ENCODE data around the gene FLAD1. TPM values are rescaled to one million over a fixed set of nuclear protein-coding genes. Genes with fewer than 3 reads are reported as not detected.
A peak's percentile ranks its signal among the peaks of the same experiment; 100 is the strongest.

FLAD1 gene
- total RNA-seq, result 30.1 TPM
- long read RNA-seq, transcript FLAD1-203 (8 exons, 1,730 nt), result major isoform, 17 of 37 reads
- long read RNA-seq, partial matches to known transcripts, result 8 of 37 reads
- long read RNA-seq, other reads (novel, unspliced or antisense), result 7 of 37 reads

- peaks cover 20% of the 10 kb centered on the region for H3K36me3 ChIP-seq
- peak within 1 kb of the TSS; percentile 86 for H3K4me3 ChIP-seq
- peaks cover 24% of the 10 kb centered on the region for H3K4me1 ChIP-seq
- H3K9me3 ChIP-seq (replicated peaks), result no peaks in the 10 kb centered on the region
- H3K27ac ChIP-seq (replicated peaks), result peak within 1 kb of the TSS; percentile 83
- H3K27me3 ChIP-seq (ENCODE audit: low read depth), result no peaks in the 10 kb centered on the region
- peak; percentile 93 for DNase-seq
- no peak for TF ChIP-seq CTCF (IDR thresholded peaks at IDR 0.05; ENCODE audit: borderline replicate concordance)
- intact Hi-C loops (cut with micrococcal nuclease), result no loop called here
These were observed at the start of gene FLAD1 for GRCh38 chr1:154982897-154983648. FLAD1 (plus strand) TSS chr1:154983344; CDS start chr1:154983695, 351 bp downstream.

- no peaks in the 10 kb centered on the region for H3K9me3 ChIP-seq (replicated peaks)
- intact Hi-C loops (cut with micrococcal nuclease), result no loop called here
- H3K27me3 ChIP-seq (ENCODE audit: low read depth), result no peaks in the 10 kb centered on the region
- H3K4me1 ChIP-seq, result peaks cover 35% of the 10 kb centered on the region
- DNase-seq, result no peak
- no peak for TF ChIP-seq CTCF (IDR thresholded peaks at IDR 0.05; ENCODE audit: borderline replicate concordance)
- peaks cover 4% of the 10 kb centered on the region for H3K36me3 ChIP-seq
- no peak overlapping the region for H3K4me3 ChIP-seq
- H3K27ac ChIP-seq (replicated peaks), result no peak overlapping the region
These were observed 48.7 kb upstream of the FLAD1 start for GRCh38 chr1:154934358-154934948.

DNA sequence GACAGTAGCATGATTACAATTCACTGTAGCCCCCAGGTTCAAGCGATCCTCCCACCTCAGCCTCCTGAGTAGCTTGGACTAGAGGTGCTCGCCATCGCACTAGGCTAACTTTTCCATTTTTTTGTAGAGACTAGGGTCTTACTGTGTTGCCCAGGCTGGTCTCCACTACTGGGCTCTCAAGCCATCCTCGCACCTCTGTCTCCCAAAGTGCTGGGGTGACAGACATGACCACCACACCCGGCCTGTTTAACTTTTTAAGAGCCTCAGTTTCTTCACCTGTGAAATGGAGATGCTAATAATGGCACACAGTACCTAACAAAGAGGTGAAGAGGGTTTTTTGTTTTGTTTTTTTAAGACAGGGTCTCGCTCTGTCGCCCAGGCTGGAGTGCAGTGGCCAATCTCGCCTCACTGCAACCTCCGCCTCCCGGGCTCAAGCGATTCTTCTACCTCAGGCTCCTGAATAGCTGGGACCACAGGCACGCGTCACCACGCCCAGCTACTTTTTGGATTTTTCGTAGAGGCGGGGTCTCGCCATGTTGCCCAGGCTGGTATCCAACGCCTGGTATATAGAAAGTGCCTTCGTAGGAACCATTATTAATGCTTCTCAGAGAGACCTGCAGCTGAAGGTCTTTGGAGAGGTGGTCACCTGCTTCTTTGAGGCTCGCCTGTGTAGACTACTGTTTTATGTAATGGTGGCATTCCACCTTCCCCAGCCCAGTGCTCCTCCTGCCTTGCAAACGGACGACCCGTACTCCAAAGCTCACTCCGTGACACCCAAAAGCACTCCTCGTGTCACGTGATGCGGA lies 47.2 kb upstream of the FLAD1 start:
- peak overlapping the region; percentile 75 for H3K4me3 ChIP-seq
- no peaks in the 10 kb centered on the region for H3K36me3 ChIP-seq
- H3K4me1 ChIP-seq, result peaks cover 49% of the 10 kb centered on the region
- H3K27ac ChIP-seq (replicated peaks), result peak overlapping the region; percentile 97
- H3K27me3 ChIP-seq (ENCODE audit: low read depth), result no peaks in the 10 kb centered on the region
- no peaks in the 10 kb centered on the region for H3K9me3 ChIP-seq (replicated peaks)
- TF ChIP-seq CTCF (IDR thresholded peaks at IDR 0.05; ENCODE audit: borderline replicate concordance), result no peak
- intact Hi-C loops (cut with micrococcal nuclease), result no loop called here
- DNase-seq, result no peak

- DNase-seq, result peak; percentile 95
- no peaks in the 10 kb centered on the region for H3K27me3 ChIP-seq (ENCODE audit: low read depth)
- peak; percentile 43 for TF ChIP-seq CTCF (IDR thresholded peaks at IDR 0.05; ENCODE audit: borderline replicate concordance)
- intact Hi-C loops (cut with micrococcal nuclease), result no loop called here
- H3K36me3 ChIP-seq, result no peaks in the 10 kb centered on the region
- H3K9me3 ChIP-seq (replicated peaks), result no peaks in the 10 kb centered on the region
- H3K4me3 ChIP-seq, result peak within 1 kb of the TSS; percentile 75
- peaks cover 55% of the 10 kb centered on the region for H3K4me1 ChIP-seq
- peak within 1 kb of the TSS; percentile 97 for H3K27ac ChIP-seq (replicated peaks)
These were observed 46.5 kb upstream of the FLAD1 start, which contains the start of gene PMVK for GRCh38 chr1:154936555-154937084. PMVK (minus strand) TSS chr1:154936719; CDS start chr1:154936685, 34 bp downstream.
